ENCODE data around the gene CHD6. TPM values are rescaled to one million over a fixed set of nuclear protein-coding genes. Genes with fewer than 3 reads are reported as not detected.
A peak's percentile ranks its signal among the peaks of the same experiment; 100 is the strongest.
"Not testable (repeated sequence)": the region's sequence is repeated elsewhere in the genome, so short reads cannot be mapped to it uniquely, and the experiment has no call there.

CHD6 gene
- total RNA-seq, 1 experiment from 2014 or later: 18.5 TPM

- DNase-seq (ENCODE audit: low spot score): no peak
Observed at GRCh38 chr20:41547221-41547620, 71.0 kb downstream of the CHD6 start.

- no peak for DNase-seq (ENCODE audit: low spot score)
Observed at GRCh38 chr20:41546535-41546934, 71.6 kb downstream of the CHD6 start.

DNA sequence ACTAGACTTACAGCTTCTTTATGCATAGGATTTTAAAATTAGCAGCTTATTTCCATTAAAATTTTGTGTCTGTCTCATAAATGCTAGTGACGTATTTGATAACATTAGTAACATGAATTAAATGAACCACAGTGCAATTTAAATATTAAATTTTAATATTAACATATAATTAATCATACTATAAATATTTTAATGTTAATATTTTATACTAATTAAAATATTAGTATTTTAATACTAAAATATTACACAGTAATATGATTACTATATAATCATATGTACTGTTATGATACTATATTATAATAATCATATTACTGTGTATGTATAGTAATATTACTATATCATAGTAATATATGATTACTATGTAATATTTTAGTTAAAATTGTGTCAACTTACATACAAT, 73.7 kb downstream of the CHD6 start:
- DNase-seq (ENCODE audit: low spot score): no peak

- no peak for DNase-seq (ENCODE audit: low spot score)
Observed at GRCh38 chr20:41540918-41541317, 77.3 kb downstream of the CHD6 start.

DNA sequence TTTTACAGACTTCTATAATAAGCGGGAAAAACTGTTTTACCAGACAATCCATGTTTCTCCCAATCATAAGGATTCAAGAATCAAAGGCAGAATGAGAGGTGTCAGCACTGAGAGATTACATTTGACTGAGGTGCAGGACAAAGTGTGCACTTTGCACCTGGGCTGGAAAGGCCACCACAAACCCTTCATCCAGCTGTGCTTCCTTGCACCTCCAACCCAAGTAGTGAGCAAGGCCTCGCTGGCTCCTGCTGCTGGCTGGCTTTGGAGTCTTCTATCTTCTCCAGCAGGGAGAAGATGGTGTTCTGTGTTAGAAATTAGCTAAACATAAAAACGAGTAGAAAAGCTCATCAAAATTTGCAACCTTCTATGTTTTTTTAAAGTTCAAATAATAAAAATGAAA, 77.7 kb downstream of the CHD6 start:
- DNase-seq (ENCODE audit: low spot score): no peak

DNA sequence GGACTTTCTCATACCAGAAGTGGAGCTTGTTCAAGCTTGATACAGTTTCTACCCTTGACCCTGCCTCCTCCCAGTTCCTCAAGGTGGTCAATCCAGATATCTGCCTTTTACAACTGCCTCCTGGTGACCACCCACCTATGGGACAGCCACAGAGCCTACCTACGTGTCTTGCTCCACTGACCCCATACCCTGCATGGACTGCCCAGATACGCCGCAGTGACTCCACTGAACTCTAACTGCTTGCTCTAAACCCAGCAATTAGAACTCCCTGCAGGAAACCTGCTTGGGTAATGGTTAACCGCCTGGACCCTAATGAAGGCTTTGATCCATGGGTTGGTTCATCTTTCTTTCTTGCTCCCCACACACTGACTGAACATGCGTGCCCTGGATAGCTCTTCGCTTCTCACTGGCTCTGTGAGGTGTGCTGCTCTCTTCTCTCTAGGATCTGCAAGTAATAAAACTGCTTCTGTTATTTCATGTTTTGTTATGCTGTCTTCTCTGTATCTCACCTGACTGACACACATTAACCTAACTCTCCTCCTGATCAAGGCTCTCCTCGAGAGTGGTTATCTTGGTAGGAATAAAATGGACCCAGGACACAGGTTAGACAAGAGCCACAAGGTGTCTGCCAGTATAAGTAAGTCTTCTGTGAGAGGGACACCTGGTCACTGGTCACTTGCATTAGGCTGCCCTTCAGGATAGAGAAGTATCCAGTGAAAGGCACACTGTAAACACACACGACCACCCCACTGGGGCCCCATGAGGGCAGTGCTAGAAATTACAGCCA, 79.2 kb downstream of the CHD6 start:
- DNase-seq (ENCODE audit: low spot score): no peak

GRCh38 chr20:41537865-41538264, 80.3 kb downstream of the CHD6 start:
- DNase-seq (ENCODE audit: low spot score): no peak

GRCh38 chr20:41535551-41535950, 82.6 kb downstream of the CHD6 start:
- DNase-seq (ENCODE audit: low spot score): not testable (repeated sequence)

DNA sequence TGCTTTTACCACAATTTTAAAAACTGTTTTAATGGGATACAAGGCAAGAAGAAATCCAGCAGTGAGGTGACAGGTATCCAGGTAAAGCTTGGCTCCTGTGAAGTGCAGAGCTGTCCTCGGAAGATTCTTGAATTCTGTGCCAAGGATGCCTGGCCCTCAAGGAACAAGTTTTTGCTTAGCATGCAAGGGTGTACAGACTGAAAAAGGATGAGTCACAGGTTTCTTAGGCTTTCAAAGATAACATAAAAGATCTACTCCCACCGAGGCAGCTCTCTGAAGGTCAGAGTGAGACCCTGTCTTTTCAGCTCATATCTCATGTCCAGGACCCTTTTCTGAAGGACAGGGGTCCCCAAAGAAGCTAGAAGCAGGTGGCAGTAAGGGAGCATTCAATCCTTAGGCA, 83.3 kb downstream of the CHD6 start:
- DNase-seq (ENCODE audit: low spot score): no peak

GRCh38 chr20:41534170-41534569, 84.0 kb downstream of the CHD6 start:
- DNase-seq (ENCODE audit: low spot score): no peak

- DNase-seq (ENCODE audit: low spot score): peak; percentile 14
Observed at GRCh38 chr20:41533537-41534136, 84.5 kb downstream of the CHD6 start.

GRCh38 chr20:41532935-41533334, 85.2 kb downstream of the CHD6 start:
- DNase-seq (ENCODE audit: low spot score): no peak

DNA sequence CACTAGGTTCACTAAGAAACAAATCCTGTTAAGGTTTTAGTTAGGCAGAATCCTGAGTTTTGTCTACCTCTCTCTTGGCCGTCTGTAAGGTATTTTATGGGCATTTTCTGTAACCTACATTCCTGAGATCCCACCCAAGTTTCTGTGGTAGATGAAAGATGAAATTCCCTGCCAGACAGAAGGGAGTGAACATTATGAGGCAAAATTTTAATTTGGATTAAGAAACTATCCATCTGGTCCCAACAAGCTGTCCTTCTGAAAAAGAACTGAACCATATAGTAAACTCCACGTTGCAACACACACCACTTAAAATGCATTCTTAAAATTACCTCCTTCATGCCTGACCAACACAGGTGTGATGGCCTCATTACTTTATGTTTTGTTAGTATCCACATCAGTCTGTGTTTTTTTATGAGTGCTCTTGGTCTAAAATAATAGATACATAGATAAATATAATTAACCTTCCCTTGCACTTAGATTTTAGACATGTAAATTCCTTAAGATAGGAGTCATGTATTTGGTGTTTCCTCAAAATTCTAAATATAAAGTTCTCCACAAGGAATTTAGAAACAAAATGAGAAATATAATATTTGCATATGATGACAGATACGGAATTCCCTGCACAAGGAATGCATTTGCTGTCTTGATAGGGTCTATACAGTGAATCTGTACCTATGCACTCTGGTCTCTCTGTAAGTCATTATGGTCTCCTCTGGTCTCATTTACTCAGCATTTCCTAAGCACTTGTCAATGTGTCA, 86.5 kb downstream of the CHD6 start:
- DNase-seq (ENCODE audit: low spot score): no peak

- DNase-seq (ENCODE audit: low spot score): no peak
Observed at GRCh38 chr20:41530923-41531322, 87.3 kb downstream of the CHD6 start.

- no peak for DNase-seq (ENCODE audit: low spot score)
Observed at GRCh38 chr20:41526327-41526726, 91.8 kb downstream of the CHD6 start.

DNA sequence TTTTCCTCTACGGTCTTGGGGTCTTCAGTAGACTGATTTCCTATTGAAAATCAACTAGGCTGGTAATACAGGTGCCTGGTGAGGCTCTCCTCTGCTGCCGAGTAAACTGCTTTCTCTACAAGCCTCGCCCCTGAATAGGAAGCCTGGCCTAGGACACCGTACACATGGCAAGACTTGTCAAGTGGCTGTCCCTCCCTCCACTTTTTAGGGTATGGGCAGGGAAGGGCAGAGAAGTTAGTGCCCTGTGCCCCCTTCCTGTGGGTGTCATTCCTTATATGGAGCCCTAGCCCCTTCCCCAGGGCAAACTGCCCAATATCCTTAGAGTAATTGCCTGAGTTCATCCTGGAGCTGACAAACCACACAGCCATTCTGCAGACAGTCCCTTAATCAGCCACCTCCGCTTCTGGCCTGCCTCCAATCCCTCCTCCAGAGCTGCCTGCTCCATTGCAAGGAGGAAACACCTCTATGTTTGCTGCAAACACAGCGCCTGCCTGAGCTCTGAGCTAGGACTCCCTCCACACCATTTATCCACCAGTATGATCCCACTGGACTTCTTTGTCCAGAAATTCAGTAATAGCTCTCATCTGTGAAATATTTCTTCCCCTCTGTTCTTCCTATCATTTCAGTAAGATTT, 93.1 kb downstream of the CHD6 start:
- no peak for DNase-seq (ENCODE audit: low spot score)

- DNase-seq (ENCODE audit: low spot score): no peak
Observed at GRCh38 chr20:41523857-41524256, 94.3 kb downstream of the CHD6 start.

DNA sequence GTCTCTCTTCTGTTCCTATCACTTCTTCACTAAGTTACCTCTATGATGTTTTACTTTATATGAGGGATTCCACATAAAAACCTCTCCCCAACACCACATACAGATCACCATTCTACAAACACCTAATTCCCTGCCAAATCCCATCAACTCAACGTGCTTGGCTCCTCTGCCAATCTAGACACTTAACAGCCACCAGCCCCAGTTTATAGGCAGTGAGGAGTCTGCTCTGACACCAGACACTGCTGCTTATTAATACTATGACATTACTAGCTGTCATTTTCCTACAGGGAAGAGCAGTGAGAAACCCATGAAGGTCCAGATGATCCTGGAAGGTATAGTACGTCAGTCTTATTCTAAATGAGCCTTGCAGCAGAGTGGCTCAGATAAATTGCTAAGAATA, 104.3 kb downstream of the CHD6 start:
- DNase-seq (ENCODE audit: low spot score): no peak

DNA sequence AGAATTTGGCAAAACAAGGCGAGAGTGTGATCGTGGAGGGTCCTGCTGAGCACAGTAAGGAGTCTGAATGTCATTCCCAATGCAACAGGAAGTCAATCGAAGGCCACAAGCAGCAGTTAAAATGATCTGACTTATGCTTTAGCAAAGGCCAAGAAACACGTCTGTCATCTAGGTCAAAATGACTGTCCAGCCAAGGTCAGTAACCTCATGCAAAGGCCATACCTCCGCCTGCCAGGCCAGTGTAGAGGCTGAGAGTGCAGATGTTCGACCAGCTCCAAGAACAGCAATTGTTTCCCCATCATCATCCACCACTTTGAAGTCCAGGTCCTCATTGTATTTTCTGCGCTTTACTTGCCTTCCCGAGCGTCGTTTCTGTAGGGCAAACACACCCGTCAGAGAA, 105.6 kb downstream of the CHD6 start:
- no peak for DNase-seq (ENCODE audit: low spot score)

- no peak for DNase-seq (ENCODE audit: low spot score)
Observed at GRCh38 chr20:41510847-41511450, 107.2 kb downstream of the CHD6 start.

DNA sequence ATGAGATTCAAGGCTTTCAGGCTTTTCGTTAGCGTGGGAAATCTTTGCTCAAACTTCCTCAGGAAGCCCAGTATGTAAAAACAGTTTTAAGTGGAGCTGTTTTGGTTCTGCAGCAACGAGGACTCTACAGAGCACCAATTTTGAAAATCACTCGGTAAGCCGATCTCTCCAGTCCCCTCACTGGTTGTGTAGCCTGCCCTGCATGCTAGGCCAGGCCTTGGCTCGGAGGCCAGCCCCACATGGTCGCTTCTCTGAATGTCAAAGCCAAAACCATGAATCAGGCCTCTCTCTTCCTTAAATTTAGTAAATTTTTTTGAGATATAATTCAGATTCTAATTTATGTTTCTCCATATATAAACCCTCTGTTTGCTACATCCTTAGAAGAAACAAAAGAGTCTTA, 108.0 kb downstream of the CHD6 start:
- DNase-seq (ENCODE audit: low spot score): no peak
